GM12878 (cell line): ENCODE measurements around the gene EEFSEC. TPM values are rescaled to one million over a fixed set of nuclear protein-coding genes. Genes with fewer than 3 reads are reported as not detected.

Experiments used
- ATAC-seq: fragments of 200-7000 bp; cut with Tn5 transposase; 3 replicates; pipeline ENCODE4 v1.9.1; 2020; ENCODE audit warnings: mild to moderate bottlenecking, moderate library complexity
- BruUV-seq: library from RNA; stranded (reverse); fragments of 400-500 nt; replicated peaks from 2 replicates; lab custom pipeline; 2021; lab: Mats Ljungman, UMichigan
- CTCF ChIA-PET: fragments of 300-600 bp; sonication (Branson Sonifier 250); formaldehyde crosslinking; extraction: SDS; loops from one replicate; lab custom pipeline; 2021; ENCODE audit warnings: inconsistent platforms; lab: Yijun Ruan, JAX
- POLR2A ChIA-PET: fragments of 350-600 bp; formaldehyde crosslinking; extraction: SDS; loops from one replicate; lab custom pipeline; 2021; ENCODE audit warnings: inconsistent platforms; lab: Charles Lee
- RAD21 ChIA-PET: fragments of 300-600 bp; sonication (Branson Sonifier 250); formaldehyde crosslinking; loops from one replicate; lab custom pipeline; 2023; ENCODE audit warnings: antibody characterized with exemption; ENCODE audit not compliant: unreplicated experiment; lab: Charles Lee
- SMC1A ChIA-PET: fragments of 300-600 bp; sonication (Branson Sonifier 250); formaldehyde crosslinking; loops from one replicate; lab custom pipeline; 2023; ENCODE audit not compliant: unreplicated experiment, uncharacterized antibody; lab: Charles Lee
- DNase-seq: peaks from one replicate; pipeline ENCODE4 v3.0.0-alpha.2; 2011; ENCODE audit warnings: low read depth, low spot score
- FAIRE-seq: peaks from 3 replicates; lab custom pipeline; 2011; peaks lifted over from hg19 to GRCh38; lab: Jason Lieb, UNC
- H2AFZ ChIP-seq: 2 replicates; pipeline ENCODE4 v1.6.0; 2011; ENCODE audit warnings: low read depth, low read length, control low read depth; ENCODE audit not compliant: control insufficient read depth
- H3K27ac ChIP-seq: 2 replicates; pipeline ENCODE4 v1.5.1; 2011; ENCODE audit warnings: control low read depth; ENCODE audit not compliant: control insufficient read depth, insufficient read depth
- H3K27me3 ChIP-seq, 2 experiments: replicated peaks in 1 of 2; 2 replicates each; pipeline versions ENCODE4 v1.6.0 to v1.6.1; 2011; ENCODE audit warnings: low read length in 1 of 2; ENCODE audit not compliant: control insufficient read depth in 2 of 2, insufficient read depth in 2 of 2
- H3K36me3 ChIP-seq, 2 experiments: 2 replicates each; pipeline ENCODE4 v1.5.1; 2011; ENCODE audit warnings: low read length in 1 of 2; ENCODE audit not compliant: control insufficient read depth in 2 of 2, insufficient read depth in 2 of 2
- H3K4me1 ChIP-seq: 2 replicates; pipeline ENCODE4 v1.6.1; 2011; ENCODE audit warnings: mild to moderate bottlenecking, low read length, moderate library complexity, mixed read lengths; ENCODE audit not compliant: control insufficient read depth, insufficient read depth
- H3K4me2 ChIP-seq: 2 replicates; pipeline ENCODE4 v1.6.0; 2011; ENCODE audit warnings: control low read depth; ENCODE audit not compliant: control insufficient read depth, insufficient read depth
- H3K4me3 ChIP-seq: fragments of 200-600 bp; sonication (generic); 2 replicates; pipeline ENCODE4 v1.5.1; 2016
- H3K79me2 ChIP-seq: 2 replicates; pipeline ENCODE4 v1.6.0; 2011; ENCODE audit warnings: low read length; ENCODE audit not compliant: control insufficient read depth, insufficient read depth
- H3K9ac ChIP-seq: 2 replicates; pipeline ENCODE4 v1.8.0; 2011; ENCODE audit warnings: low read length, control low read depth, mixed read lengths; ENCODE audit not compliant: control insufficient read depth, insufficient read depth
- H3K9me3 ChIP-seq: replicated peaks from 3 replicates; pipeline ENCODE4 v1.5.1; 2011; ENCODE audit warnings: mild to moderate bottlenecking, low read length; ENCODE audit not compliant: control insufficient read depth, insufficient read depth
- H4K20me1 ChIP-seq: 2 replicates; pipeline ENCODE4 v1.6.0; 2011; ENCODE audit not compliant: control insufficient read depth, insufficient read depth
- ATF2 ChIP-seq: IDR thresholded peaks from 2 replicates; pipeline ENCODE4 v1.6.1; 2012; ENCODE audit warnings: low read length, inconsistent platforms
- EP300 ChIP-seq, 2 experiments: fragments of 150-350 bp in 1 of 2; IDR thresholded peaks; 2 replicates each; pipeline ENCODE4 v1.6.1; 2011 to 2012; ENCODE audit warnings: low read depth in 2 of 2, low read length in 2 of 2, borderline replicate concordance in 1 of 2, improper control_type of control experiment in 1 of 2, inconsistent platforms in 1 of 2; ENCODE audit not compliant: control insufficient read depth in 1 of 2
- MYC ChIP-seq: IDR thresholded peaks from 2 replicates; pipeline ENCODE4 v1.6.1; 2011; ENCODE audit warnings: mild to moderate bottlenecking, low read length, moderate library complexity, inconsistent platforms; ENCODE audit not compliant: insufficient read depth, insufficient replicate concordance, insufficient read length, severe bottlenecking
- NFXL1 ChIP-seq: fragments of 450-650 bp; IDR thresholded peaks from 2 replicates; pipeline ENCODE4 v1.6.1; 2017; ENCODE audit warnings: antibody characterized with exemption, mild to moderate bottlenecking, borderline replicate concordance
- RELB ChIP-seq: fragments of 450-650 bp; IDR thresholded peaks from 2 replicates; pipeline ENCODE4 v1.6.1; 2017; ENCODE audit warnings: low read depth, mild to moderate bottlenecking, moderate library complexity
- SUZ12 ChIP-seq: fragments of 200-600 bp; sonication (generic); IDR thresholded peaks from one replicate; pipeline ENCODE4 v1.6.1; 2018; ENCODE audit warnings: antibody characterized with exemption, mild to moderate bottlenecking; ENCODE audit not compliant: unreplicated experiment
- YY1 ChIP-seq: IDR thresholded peaks from 2 replicates; pipeline ENCODE4 v1.6.1; 2011; ENCODE audit warnings: low read depth, mild to moderate bottlenecking, low read length
- ZNF384 ChIP-seq: IDR thresholded peaks from 2 replicates; pipeline ENCODE4 v1.6.1; 2012; ENCODE audit warnings: low read depth, mild to moderate bottlenecking, low read length, improper control_type of control experiment, borderline replicate concordance
- WGBS: methylation state at CpG from one replicate; pipeline ENCODE4 v1.1.6; 2016; ENCODE audit warnings: low lambda C conversion rate; ENCODE audit not compliant: insufficient replicate concordance, insufficient coverage; ENCODE audit errors: missing lambda C conversion rate; 5-methylcytosine and 5-hydroxymethylcytosine counted together
- in situ Hi-C: fragments of 300-500 bp; cut with MboI; formaldehyde crosslinking; loops from 9 replicates; pipeline ENCODE4 v1.14.3; 2018; ENCODE audit warnings: mixed read lengths
- intact Hi-C: fragments of 100-400 bp; cut with micrococcal nuclease; formaldehyde crosslinking; loops from one replicate; pipeline ENCODE4 v1.14.2; 2022; ENCODE audit not compliant: unreplicated experiment
- polyA plus RNA-seq, 11 experiments: library from polyadenylated mRNA; depleted of rRNA in 4 of 11; unstranded in 6 of 11; stranded (reverse) in 5 of 11; fragments of >200 nt; fragmentation: Nextera tagmentation in 4 of 11; fragmentation: Illumina TruSeq in 1 of 11; extraction: Ambion mirVana in 4 of 11; extraction: Trizol in 1 of 11; gene quantifications; 1 replicate in 1 of 11; 2 replicates in 10 of 11; pipeline versions ENCODE4 v1.2.1 to v1.2.3, GENCODE V29; 2011 to 2016; ENCODE audit warnings: inconsistent platforms in 2 of 11, missing spikeins in 2 of 11, low read depth in 1 of 11
- total RNA-seq, 4 experiments: library from RNA; depleted of rRNA in 3 of 4; stranded (reverse); fragments of >200 nt in 3 of 4; fragmentation: Illumina TruSeq in 1 of 4; extraction: Trizol in 1 of 4; gene quantifications; 2 replicates each; pipeline versions ENCODE4 v1.2.1 to v1.2.3, GENCODE V29; 2013 to 2021

Gene EEFSEC
- total and polyA plus RNA-seq, 10 of the 15 experiments (the other 5 are each of a cell fraction or from before 2014, with no cell fraction given): 0.29 to 29.1 (median 16.1) TPM

- no peak for TF ChIP-seq ZNF384
- no peak for TF ChIP-seq RELB
Observed at GRCh38 chr3:128392818-128393544, 239.7 kb downstream of the EEFSEC start (continued).

GRCh38 chr3:128394033-128394432 is 240.8 kb downstream of the EEFSEC start:
- H3K36me3 ChIP-seq: no peaks in the 10 kb centered on the region
- no peak overlapping the region for H3K27ac ChIP-seq
- intact Hi-C loops (no loop called here), in situ Hi-C loops (no loop called here)
- no peak for TF ChIP-seq MYC
- no peak for TF ChIP-seq SUZ12
- TF ChIP-seq YY1: no peak
- no peak for TF ChIP-seq EP300 (IDR thresholded peaks at IDR 0.05; ENCODE audit: borderline replicate concordance in 1 of 2, control insufficient read depth in 1 of 2, low read depth in 2 of 2, low read length in 2 of 2)
- no peak for TF ChIP-seq NFXL1
- TF ChIP-seq ATF2: no peak
- no peaks in the 10 kb centered on the region for H3K4me1 ChIP-seq
- H3K9me3 ChIP-seq: no peaks in the 10 kb centered on the region
- DNase-seq (no peak), ATAC-seq (no peak), FAIRE-seq (no peak)
- RAD21 ChIA-PET: no interaction called here
- H3K79me2 ChIP-seq: no peaks in the 10 kb centered on the region
- no peak overlapping the region for H2AFZ ChIP-seq
- no peak overlapping the region for H3K9ac ChIP-seq
- CTCF ChIA-PET: no interaction called here
- 94% methylated on average over 9 of the region's 9 CpGs for WGBS
- no peak overlapping the region for H3K4me3 ChIP-seq
- H3K27me3 ChIP-seq: no peaks in the 10 kb centered on the region
- no TSS peak for BruUV-seq
- POLR2A ChIA-PET: no interaction called here
- no peak overlapping the region for H3K4me2 ChIP-seq
- no peaks in the 10 kb centered on the region for H4K20me1 ChIP-seq
- SMC1A ChIA-PET: no interaction called here
